Measurements from ENCODE around the gene FYN. TPM values are rescaled to one million over a fixed set of nuclear protein-coding genes. Genes with fewer than 3 reads are reported as not detected.

Gene FYN
- total RNA-seq, 1 experiment from 2014 or later = 7.2 TPM

GRCh38 chr6:111668410-111668809 is 204.8 kb downstream of the FYN start:
- H3K4me1 Mint-ChIP-seq (ENCODE audit: low read depth, unreplicated experiment) = peaks cover 19% of the 10 kb centered on the region
- H3K27me3 Mint-ChIP-seq (ENCODE audit: insufficient read depth, unreplicated experiment) = no peaks in the 10 kb centered on the region
- Histone ChIP-seq H3K27me3 (replicated peaks; ENCODE audit: control insufficient read depth, insufficient read depth, low read length) (no peaks in the 10 kb centered on the region), H3K9me3 (no peaks in the 10 kb centered on the region), H3K4me3 (ENCODE audit: low read depth, low read length) (no peak overlapping the region), H3K4me1 (no peaks in the 10 kb centered on the region), H3K36me3 (ENCODE audit: control insufficient read depth, insufficient read depth, low read length) (no peaks in the 10 kb centered on the region)
- BruUV-seq (replicated peaks) = no TSS peak
- peak; percentile 31 to 44 for TF ChIP-seq CTCF (IDR thresholded peaks at IDR 0.05; ENCODE audit: insufficient read depth in 1 of 2, low read depth in 1 of 2, low read length in 1 of 2, severe bottlenecking in 1 of 2, unreplicated experiment in 1 of 2)
- H3K9me3 Mint-ChIP-seq (ENCODE audit: unreplicated experiment) = no peaks in the 10 kb centered on the region
- peak overlapping the region; percentile 62 for H3K27ac Mint-ChIP-seq (ENCODE audit: unreplicated experiment)
- H3K36me3 Mint-ChIP-seq (ENCODE audit: insufficient read depth, unreplicated experiment) = peaks cover 6% of the 10 kb centered on the region
- CTCF ChIA-PET = no interaction called here
- H3K4me3 Mint-ChIP-seq (ENCODE audit: unreplicated experiment) = no peak overlapping the region
- intact Hi-C loops (cut with micrococcal nuclease; ENCODE audit: unreplicated experiment) = no loop called here
- DNase-seq = peak in 1 of 2 experiments; percentile 23
- POLR2A ChIA-PET = interaction anchor here (0.6 kb wide), 1 partner anchor 17 kb away, joined by 6 read pairs; no protein-coding TSS in a partner anchor

- peak overlapping the region; percentile 13 for H3K4me3 Mint-ChIP-seq (ENCODE audit: unreplicated experiment)
- H3K9me3 Mint-ChIP-seq (ENCODE audit: unreplicated experiment) = no peaks in the 10 kb centered on the region
- peaks cover 19% of the 10 kb centered on the region for H3K4me1 Mint-ChIP-seq (ENCODE audit: low read depth, unreplicated experiment)
- Histone ChIP-seq H3K27me3 (replicated peaks; ENCODE audit: control insufficient read depth, insufficient read depth, low read length) (no peaks in the 10 kb centered on the region), H3K4me1 (no peaks in the 10 kb centered on the region), H3K36me3 (ENCODE audit: control insufficient read depth, insufficient read depth, low read length) (no peaks in the 10 kb centered on the region), H3K9me3 (no peaks in the 10 kb centered on the region), H3K4me3 (ENCODE audit: low read depth, low read length) (no peak overlapping the region)
- H3K36me3 Mint-ChIP-seq (ENCODE audit: insufficient read depth, unreplicated experiment) = peaks cover 6% of the 10 kb centered on the region
- H3K27me3 Mint-ChIP-seq (ENCODE audit: insufficient read depth, unreplicated experiment) = no peaks in the 10 kb centered on the region
- CTCF ChIA-PET = interaction anchor here (0.6 kb wide), 1 partner anchor 362 kb away, joined by 3 read pairs; no protein-coding TSS in a partner anchor
- no peak for TF ChIP-seq CTCF (IDR thresholded peaks at IDR 0.05; ENCODE audit: insufficient read depth in 1 of 2, low read depth in 1 of 2, low read length in 1 of 2, severe bottlenecking in 1 of 2, unreplicated experiment in 1 of 2)
- intact Hi-C loops (cut with micrococcal nuclease; ENCODE audit: unreplicated experiment) = no loop called here
- POLR2A ChIA-PET = interaction anchor here (0.6 kb wide), 1 partner anchor 17 kb away, joined by 6 read pairs; no protein-coding TSS in a partner anchor
- BruUV-seq (replicated peaks) = no TSS peak
- H3K27ac Mint-ChIP-seq (ENCODE audit: unreplicated experiment) = peak overlapping the region; percentile 62
- peak in 1 of 2 experiments; percentile 47 for DNase-seq
These were observed 205.3 kb downstream of the FYN start for GRCh38 chr6:111667931-111668330.

- no peaks in the 10 kb centered on the region for H3K27me3 Mint-ChIP-seq (ENCODE audit: insufficient read depth, unreplicated experiment)
- no peak for TF ChIP-seq CTCF (IDR thresholded peaks at IDR 0.05; ENCODE audit: insufficient read depth in 1 of 2, low read depth in 1 of 2, low read length in 1 of 2, severe bottlenecking in 1 of 2, unreplicated experiment in 1 of 2)
- no peak overlapping the region for H3K4me3 Mint-ChIP-seq (ENCODE audit: unreplicated experiment)
- peaks cover 19% of the 10 kb centered on the region for H3K4me1 Mint-ChIP-seq (ENCODE audit: low read depth, unreplicated experiment)
- no peak overlapping the region for H3K27ac Mint-ChIP-seq (ENCODE audit: unreplicated experiment)
- H3K27me3 ChIP-seq (replicated peaks; ENCODE audit: control insufficient read depth, insufficient read depth, low read length) = no peaks in the 10 kb centered on the region
- no peaks in the 10 kb centered on the region for H3K36me3 ChIP-seq (ENCODE audit: control insufficient read depth, insufficient read depth, low read length)
- intact Hi-C loops (cut with micrococcal nuclease; ENCODE audit: unreplicated experiment) = no loop called here
- H3K4me3 ChIP-seq (ENCODE audit: low read depth, low read length) = no peak overlapping the region
- no TSS peak for BruUV-seq (replicated peaks)
- H3K9me3 Mint-ChIP-seq (ENCODE audit: unreplicated experiment) = no peaks in the 10 kb centered on the region
- no peaks in the 10 kb centered on the region for H3K4me1 ChIP-seq
- ChIA-PET POLR2A (no interaction called here), CTCF (no interaction called here)
- H3K9me3 ChIP-seq = no peaks in the 10 kb centered on the region
- no peak for DNase-seq
- peaks cover 6% of the 10 kb centered on the region for H3K36me3 Mint-ChIP-seq (ENCODE audit: insufficient read depth, unreplicated experiment)
These were observed 206.4 kb downstream of the FYN start for GRCh38 chr6:111666847-111667246.
